Mammary epithelial cell (primary cell): Measurements from ENCODE around the gene ADGRL3.

Source experiments
- CTCF ChIP-seq, 2 donors: IDR thresholded peaks in 1 of 2; conservative IDR thresholded peaks in 1 of 2; 2 replicates each; pipeline ENCODE4 v1.5.1; 2011 to 2012; ENCODE audit warnings: inconsistent platforms in 2 of 2, low read length in 2 of 2, mild to moderate bottlenecking in 2 of 2, control low read depth in 1 of 2, low read depth in 1 of 2; ENCODE audit not compliant: insufficient read depth in 1 of 2; ENCODE audit errors: extremely low read depth in 1 of 2
- EZH2 ChIP-seq: IDR thresholded peaks from 2 replicates; pipeline ENCODE4 v1.6.1; 2012; ENCODE audit warnings: low read length, inconsistent platforms, borderline replicate concordance

GRCh38 chr4:61553557-61554125 is 353.5 kb downstream of the ADGRL3 start:
- no peak for TF ChIP-seq EZH2
- TF ChIP-seq CTCF (conservative IDR thresholded peaks at IDR 0.05 in 1 of 2, IDR thresholded peaks at IDR 0.05 in 1 of 2; ENCODE audit: extremely low read depth in 1 of 2, insufficient read depth in 1 of 2, low read depth in 1 of 2, low read length in 2 of 2): no peak
